ENCODE results near the gene SNTG2.
"Not testable (repeated sequence)": the region's sequence is repeated elsewhere in the genome, so short reads cannot be mapped to it uniquely, and the experiment has no call there.

The SNTG2 gene

DNA sequence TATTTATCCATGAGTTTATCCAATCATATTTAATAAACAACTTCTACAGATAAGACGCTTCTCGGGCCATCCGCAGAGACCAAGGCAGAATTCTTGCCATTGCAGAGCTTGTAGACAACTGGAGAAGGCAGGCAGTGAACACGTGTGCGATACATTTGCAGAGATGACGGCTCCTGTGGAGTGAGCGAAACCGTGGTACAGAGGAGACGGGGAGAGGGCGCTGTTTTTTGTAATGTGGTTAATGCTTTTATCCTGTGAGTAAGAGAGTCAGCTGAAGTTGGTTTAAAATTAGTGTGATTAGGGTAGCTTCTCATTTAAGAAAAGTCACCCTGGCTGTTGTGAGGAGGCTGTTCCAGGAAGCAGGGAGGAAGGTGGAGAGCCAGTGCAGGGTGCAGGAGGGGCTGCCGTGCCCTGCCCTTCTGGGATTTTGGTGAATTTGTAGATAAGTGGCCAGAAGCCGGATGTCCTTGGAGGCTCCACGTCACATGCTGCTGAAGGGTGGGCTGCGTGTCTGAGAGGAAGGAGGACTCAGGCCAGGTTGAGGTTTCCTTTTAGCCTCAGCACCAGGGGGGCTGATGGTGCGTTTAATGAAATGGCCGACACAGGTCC is 151.4 kb downstream of the SNTG2 start:
- DNase-seq = no peak

DNA sequence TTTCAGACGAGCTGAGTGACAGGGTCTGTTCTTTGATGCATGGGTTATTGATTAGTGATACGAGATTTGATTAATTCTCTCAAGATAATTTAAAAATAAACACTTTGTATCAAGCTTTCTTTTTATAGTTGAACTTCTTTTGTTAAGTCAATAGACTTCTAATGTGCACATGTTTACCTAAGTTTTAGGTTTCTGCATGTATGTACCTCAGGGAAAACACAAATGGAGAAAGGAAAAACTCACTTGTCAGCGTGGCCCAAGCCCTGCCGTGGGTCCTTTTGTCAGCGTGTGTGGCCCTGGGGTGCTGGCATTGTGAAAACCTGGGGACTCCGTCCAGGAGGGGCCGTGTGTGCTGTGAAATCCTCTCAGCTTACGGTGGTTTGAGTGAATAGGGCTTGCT is 153.7 kb downstream of the SNTG2 start:
- no peak for DNase-seq

DNA sequence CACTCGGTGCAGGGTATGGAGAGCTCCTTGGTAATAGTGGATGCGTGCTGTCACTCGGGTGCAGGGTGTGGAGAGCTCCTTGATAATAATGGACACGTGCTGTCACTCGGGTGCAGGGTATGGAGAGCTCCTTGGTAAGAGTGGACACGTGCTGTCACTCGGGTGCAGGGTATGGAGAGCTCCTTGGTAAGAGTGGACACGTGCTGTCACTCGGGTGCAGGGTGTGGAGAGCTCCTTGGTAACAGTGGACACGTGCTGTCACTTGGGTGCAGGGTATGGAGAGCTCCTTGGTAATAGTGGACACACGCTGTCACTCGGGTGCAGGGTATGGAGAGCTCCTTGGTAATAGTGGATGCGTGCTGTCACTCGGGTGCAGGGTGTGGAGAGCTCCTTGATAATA is 155.7 kb downstream of the SNTG2 start:
- not testable (repeated sequence) for DNase-seq

DNA sequence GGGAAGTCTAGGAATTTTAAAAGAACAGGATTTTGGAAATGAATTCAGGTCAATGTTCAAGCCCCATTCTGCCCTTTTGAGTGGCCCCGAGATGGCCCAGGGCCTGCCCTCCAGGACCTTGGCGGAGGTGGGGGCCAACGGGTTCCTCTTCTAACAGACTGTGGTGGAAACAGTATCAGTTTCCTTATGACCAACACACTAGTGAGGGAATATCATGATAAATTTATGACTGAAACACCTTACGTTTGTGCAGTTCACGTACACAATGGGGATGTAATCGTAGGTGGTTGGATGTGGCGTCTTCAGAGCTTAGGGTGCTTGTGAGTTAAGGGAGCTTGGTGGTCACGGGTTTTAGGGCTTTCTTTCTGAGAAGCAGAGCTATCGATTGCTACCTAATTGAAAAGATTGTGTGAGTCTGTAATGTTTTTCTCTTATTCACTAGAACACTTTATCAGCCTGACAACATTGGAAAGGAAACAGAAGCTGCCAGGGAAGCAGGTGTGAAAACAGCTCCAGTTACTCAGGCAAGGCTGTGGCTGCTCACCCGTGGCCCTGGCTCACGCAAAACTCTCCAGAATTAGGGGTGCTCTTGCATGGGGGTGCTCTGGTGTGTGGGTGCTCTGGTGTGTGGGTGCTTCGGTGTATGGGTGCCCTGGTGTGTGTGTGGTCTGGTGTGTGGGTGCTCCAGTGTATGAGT is 165.3 kb downstream of the SNTG2 start:
- no peak for DNase-seq

DNA sequence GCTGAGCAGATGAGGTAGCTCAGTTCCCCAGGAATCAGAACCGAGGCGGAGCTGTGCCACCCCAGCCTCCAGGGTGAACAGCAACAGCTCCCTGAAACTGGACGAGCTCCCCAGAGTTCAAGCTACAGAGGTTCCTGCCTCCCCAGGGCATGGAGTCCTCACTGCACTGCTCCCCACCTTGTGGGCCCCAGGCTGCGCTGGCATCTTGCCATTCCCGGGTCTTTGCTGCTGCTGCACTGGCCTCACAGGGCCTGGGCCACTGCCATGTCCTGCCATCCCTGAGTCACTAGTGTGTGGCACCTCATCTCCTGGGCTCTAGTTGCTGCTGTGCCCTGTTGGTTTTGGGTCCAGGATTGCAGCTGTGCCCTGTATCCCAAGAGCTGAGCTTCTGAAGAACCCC is 166.9 kb downstream of the SNTG2 start:
- DNase-seq = no peak

DNA sequence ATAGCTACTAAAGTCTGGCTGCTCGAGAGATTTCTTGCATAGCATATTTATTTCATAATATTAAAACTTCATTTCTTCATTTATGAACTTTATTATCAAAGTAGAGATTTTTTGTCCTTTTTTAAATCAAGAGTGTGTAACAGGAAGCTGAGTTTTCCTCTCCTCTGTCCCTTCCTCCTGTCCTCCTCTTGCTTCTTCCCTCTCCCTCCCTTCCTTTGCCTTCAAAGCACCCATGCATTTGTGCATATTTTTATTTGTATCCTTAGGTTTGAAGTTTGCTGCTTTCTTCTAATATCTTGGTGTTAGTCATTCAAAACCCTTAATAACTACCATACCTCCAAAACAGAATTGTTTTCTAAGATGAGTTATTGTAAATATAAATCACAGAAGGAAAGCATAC is 174.6 kb downstream of the SNTG2 start:
- DNase-seq = no peak

DNA sequence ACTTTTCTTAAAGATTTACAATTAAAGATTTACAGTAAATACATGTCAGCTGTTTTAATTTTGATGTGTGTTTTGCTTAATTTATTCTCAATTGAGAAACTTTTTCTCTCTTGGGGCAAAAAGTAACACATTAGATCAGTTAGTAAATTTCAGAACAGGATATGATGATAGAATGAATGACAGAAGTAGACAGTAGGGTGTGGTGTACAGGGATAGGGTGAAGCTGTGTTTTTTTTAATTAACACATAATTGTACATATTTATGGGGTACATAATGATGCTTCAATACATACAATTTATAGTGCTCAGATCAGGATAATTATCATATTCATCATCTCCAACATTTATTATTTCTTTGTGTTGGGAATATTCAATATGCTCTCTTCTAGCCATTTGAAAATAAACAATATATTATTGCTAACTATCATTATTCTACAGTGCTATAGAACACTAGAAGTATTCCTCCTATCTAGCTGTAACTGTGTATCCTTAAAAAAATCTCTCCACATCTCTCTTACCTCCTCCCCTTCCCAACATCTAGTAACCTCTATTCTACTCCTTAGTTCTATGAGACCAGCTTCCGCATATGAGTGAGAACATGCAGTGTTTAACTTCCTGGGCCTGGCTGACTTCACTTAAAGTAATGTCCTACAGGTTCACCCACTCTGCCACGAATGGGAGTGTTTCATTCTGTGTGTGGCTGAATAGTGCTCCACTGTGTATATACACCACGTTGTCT is 175.2 kb downstream of the SNTG2 start:
- no peak for DNase-seq

DNA sequence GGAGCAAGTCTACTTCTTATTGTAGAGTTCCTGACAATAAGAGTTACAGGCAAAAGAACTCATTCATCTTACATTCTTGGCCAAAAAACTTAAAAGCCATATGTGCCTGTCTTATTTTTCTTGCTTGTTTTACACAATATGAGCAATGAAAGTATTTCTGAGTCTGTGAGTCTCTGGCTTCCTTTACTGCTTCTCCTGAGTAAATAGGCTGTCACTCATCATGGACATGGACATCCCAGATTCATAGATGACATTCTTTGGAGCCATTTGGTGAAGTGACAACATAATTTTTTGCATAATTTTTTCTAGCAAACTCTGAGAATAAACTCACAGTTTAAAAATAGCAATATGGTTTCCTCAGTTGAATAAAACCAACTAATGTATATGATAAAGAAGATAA is 179.3 kb downstream of the SNTG2 start:
- no peak for DNase-seq

DNA sequence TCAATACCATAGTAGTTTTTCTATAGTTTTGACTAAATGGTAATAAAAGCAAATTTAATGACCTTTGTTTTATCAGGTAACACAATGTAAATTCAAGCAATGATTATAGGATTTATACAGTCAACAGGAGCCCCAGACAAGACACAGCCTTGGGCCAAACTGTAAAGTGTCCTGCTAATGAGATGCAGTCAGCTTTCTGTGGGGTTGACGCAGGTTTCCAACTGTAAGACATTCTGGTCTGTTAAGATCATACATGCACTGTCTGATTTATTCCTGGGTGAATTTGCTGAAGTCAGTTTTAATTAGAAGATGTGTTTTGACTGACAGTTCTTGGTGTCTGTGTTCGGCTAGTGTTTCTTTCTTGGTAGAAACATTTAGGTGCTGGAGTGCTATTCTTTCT is 180.3 kb downstream of the SNTG2 start:
- no peak for DNase-seq

DNA sequence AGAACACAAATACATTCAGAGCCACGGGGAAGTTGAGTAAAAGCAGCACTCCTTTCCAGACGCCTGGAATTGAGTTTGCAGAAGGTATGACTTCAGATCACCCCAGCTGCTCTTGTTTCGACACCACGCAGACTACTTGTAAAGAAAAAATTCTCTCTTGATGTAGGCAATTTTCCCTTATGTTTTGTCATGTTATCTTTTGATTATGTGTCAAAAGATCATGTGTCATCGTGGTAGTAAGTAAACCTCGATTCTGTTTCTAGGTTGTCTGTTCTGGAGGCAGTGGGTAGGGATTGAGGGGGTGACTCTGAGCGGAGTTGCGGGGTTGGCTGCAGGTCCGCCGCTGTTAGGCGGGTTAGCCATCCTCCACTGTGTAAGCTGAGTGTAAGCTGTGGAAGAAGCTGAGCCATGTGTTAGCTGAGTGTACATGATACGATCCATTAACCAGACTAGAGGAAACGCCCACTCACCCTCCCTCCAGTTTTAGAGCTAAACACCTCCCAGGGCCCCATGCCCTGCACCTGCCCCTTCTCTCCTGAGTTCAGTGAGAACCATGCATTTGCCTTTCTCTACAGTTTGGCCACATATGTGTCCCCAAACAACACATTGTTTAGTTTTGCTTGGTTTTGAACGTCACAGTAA is 181.8 kb downstream of the SNTG2 start:
- no peak for DNase-seq

DNA sequence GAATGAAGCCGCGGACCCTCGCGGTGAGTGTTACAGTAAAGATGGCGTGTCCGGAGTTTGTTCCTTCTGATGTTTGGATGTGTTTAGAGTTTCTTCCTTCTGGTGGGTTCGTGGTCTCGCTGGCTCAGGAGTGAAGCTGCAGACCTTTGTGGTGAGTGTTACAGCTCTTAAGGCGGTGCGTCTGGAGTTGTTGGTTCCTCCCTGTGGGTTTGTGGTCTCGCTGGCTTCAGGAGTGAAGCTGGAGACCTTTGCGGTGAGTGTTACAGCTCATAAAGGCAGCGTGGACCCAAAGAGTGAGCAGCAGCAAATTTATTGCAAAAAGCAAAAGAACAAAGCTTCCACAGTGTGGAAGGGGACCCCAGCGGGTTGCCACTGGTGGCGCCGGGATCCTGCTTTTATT is 183.2 kb downstream of the SNTG2 start:
- not testable (repeated sequence) for DNase-seq

DNA sequence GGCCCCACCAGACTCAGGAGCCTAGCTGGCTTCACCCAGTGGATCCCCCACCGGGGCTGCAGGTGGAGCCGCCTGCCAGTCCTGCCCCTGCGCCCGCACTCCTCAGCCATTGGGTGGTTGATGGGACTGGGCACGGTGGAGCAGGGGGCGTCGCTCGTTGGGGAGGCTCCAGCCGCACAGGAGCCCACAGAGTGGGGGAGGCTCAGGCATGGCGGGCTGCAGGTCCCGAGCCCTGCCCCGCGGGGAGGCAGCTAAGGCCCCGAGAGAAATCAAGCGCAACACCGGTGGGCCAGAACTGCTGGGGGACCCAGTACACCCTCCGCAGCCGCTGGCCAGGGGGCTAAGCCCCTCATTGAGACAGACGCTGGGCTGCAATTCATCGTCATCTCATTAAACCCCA is 184.0 kb downstream of the SNTG2 start:
- no peak for DNase-seq

DNA sequence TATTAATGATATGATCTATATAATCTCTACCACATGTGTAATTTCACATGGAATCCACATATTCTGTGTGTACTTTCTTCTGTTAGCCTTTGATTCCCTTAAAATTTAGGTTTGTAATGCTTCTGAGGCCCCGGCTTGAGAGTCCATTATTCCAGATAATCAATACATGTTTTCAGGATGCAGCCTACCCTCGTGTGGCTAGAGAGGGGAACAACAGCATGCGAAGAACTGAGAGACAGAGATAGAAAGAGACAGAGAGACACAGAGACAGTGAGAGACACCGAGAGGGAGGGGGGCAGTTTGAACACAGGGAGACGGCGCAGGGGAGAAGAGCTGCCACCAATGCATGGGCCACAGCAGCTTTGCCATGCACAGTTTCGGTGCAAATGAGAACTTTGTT is 185.4 kb downstream of the SNTG2 start:
- DNase-seq = no peak

DNA sequence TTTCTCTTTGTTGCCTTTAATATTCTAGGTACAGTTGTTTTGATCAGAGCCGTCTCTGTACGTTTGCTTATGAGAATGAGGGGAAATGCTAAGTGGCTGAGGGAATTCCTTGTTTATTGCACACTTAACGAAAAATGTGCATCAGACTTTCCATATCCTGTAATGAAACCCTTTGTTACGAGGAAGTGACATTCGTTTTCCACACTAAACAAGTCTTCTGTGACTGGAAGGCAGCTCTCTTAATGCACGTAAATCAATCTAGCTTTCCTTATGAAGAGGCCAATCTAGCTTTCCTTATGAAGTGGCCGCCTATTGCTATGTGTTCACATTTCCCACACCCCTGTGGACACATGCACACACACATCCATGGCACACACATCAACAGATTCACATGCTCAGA is 186.2 kb downstream of the SNTG2 start:
- no peak for DNase-seq

DNA sequence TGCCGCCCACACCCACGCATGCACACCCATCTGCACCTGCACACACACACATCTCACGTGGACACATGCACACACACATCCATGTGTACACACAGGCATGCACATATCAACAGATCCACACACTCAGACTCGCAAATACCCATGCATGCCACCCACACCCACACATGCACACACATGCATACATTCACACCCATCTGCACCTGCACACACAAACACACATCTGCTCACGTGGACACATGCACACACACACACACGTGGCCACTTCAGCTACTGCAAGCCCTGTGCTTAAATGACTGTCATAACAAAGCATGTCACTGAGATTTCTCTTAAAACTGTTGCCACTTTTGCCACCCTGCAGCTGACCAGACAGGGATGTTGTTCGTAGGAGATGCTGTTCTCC is 186.6 kb downstream of the SNTG2 start:
- no peak for DNase-seq

DNA sequence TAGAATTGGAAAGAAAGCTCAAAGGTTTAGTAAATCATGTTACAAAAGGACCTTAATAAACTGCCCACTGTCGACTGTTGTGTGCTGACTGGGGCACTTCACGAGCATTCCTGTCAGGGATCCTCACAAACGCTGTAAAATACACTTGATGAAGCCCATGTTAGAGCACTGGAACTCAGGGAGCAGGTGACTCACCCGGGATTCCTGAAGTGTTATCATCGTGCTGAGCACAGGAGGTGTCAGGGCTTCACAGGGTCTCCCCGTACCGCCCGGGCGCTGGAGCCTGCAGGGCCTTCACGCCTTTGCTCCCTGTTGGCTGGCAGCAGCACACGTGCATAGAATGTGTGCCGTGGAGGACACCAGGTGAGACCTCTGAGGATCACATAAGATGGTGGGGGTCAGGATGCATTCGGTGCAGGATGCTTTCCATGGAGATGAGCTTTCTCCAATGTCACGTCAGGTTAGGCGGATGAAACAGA is 187.3 kb downstream of the SNTG2 start:
- DNase-seq = no peak

DNA sequence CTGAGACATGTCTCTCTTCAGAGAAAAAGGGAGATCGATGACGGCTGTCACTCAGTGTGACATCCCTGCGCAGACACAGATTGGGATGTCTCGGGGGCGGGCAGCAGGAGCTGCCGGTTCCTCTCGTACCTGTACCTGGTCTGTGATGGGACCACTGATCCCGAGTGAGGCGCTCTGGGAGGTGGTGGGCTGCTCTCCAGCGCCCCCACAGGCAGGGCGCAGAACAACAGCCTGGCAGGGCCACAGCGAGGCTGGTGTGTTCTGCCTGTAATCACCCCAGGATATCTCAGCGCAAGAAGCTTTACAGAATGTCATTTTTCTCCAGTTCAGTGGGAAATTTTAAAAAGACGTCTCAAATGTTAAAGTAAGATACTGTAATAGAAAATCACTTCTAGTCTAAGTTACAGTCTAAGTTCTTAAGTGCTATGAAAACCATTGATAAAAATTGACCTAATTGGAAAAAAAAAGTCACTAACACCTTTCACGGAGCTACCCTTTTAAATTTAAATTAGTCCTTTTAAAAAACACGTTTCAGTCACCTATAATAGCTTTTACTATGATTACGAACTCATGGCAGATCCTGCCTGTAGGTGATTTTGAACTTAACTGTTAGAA is 189.8 kb downstream of the SNTG2 start:
- no peak for DNase-seq

DNA sequence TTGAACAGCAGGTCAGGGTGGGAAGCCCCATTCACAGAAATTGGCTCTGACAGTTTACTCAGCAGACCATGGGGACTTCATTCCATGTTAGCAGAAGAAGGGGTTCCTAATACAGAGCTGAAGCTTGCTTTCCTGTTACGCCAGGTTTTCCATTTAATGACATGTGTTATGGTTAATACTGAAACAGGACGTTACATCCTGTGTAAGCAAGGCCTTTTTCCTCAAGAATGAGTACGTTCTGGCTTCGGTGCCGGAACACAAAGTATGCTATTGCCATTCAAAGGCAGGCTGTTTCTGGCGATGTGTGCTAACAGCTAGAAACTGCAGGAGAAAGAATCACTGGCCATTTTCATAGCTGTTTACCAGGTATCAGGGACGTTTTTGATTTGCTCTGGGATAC is 190.4 kb downstream of the SNTG2 start:
- DNase-seq = no peak

DNA sequence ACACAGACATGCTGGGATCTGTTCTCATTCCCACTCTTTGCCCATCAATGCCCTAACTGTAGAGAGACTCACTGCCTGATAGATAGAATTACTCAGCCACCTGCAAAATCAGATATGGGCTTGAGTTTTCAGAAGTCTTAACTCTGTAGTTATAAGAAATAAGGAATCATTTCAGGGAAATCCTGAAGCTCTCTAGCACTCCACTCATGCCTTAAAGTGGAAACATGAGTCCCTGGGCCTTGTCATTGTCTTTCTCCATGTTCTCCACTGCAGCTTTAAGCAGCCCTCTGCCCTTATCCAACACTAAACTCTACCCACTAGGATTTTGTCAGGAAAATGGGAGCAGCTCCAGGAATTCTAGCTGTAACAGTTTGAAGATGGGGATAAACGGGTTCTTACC is 192.5 kb downstream of the SNTG2 start:
- DNase-seq = no peak

DNA sequence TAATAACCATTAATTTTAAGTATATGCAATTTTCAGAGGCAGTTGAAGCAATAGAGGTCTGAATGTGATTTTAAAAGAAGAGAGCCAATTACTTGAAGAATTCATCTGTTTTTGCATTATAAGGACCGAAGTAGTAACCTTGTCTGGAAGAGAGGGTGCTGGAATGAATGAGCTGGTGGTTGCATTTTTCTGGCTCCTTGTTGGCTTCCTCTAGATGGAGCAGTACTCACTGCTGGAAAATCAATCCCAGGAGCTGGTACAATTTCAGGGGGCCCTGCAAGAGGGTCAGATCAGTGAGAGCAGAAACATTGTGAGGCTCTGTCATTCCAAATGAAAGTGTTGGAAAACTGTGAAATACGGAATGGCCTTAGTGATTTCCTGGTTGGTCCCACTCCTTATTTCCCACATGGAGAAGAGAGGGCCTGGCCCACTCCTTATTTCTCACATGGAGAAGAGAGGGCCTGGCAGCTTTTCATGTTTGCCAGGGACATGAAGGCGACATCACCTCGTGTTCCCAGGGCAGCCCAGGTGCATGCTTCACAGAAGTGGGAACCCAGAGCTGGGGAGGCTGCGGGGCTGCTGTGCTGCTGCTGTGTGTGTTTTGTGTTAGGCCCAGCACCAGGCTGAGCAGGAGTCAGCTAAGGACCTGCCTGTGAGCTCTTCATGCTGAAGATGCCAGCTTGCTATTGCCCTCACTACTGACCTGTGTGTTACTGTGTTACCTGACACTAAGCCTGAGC is 197.4 kb downstream of the SNTG2 start:
- DNase-seq = no peak

DNA sequence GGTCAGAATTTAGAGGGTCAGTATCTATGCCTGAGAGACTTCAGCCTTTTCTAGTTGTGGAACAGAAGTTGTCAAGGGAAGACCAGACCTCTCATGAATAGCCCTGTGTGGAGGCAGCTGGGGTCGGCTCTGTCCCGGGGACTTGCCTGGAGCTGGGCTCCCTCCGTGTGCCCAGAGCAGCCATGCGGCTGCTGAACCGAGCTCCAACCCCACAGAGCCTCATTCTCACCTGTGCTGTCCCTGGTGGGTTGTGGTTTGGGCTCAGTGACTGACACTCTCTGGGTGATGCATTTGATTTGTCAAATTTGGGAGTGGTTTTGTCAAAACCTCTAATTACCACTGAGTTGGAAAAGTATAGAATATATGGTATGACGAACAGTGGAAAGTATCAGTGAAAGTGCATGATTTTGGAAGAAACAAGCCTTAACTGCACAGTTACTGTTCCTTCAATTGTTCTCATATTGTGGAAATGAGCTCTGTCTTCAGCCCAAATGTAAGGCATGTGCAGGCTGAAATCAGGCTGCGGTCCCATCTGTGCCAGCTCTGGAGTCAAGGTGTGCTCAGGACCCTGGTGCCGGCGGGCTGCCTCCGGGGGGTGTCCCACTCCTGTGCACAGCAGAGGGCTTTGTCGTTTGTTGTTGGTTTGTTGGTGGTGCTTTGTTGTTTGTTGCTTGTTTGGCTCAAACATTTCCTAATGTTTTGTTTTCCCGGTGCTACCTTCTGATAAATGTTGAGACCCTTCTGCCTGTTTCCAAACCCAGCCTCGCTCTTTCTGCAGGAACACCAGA is 200.3 kb downstream of the SNTG2 start:
- no peak for DNase-seq

DNA sequence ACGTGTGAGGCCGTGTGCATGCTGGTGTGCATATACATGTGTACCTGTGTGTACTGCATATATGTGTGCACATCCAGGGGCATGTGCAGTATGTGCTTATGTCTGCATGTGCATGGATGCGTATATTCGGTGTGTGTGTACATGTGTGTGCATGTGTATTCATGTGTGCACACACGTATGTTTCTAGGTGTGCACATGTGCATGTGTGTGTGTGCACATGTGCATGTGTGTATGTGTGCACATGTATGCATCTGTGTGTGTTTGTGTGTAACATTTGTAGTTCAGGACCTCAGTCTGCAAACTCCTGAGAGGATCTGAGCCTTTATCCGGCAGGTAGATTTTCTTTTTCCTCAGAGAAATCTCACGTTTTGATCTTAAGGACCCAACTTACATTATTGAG is 201.7 kb downstream of the SNTG2 start:
- DNase-seq = no peak

All from cerebellar nuclear complex (tissue), 1 donor.